ENCODE results near the gene ONECUT3. TPM values are rescaled to one million over a fixed set of nuclear protein-coding genes. Genes with fewer than 3 reads are reported as not detected.
"Not testable (repeated sequence)": the region's sequence is repeated elsewhere in the genome, so short reads cannot be mapped to it uniquely, and the experiment has no call there.

ONECUT3 gene
- total RNA-seq, 1 experiment from 2014 or later: not detected

- BruUV-seq (replicated peaks): no TSS peak
Measured at GRCh38 chr19:1760020-1760419, 6.7 kb downstream of the ONECUT3 start.

GRCh38 chr19:1760786-1761527 is 7.7 kb downstream of the ONECUT3 start:
- H3K27me3 Mint-ChIP-seq (ENCODE audit: insufficient read depth, unreplicated experiment): peaks cover 43% of the 10 kb centered on the region
- POLR2A ChIA-PET; H3K4me1 Mint-ChIP-seq (ENCODE audit: low read depth, unreplicated experiment); H3K9me3 Mint-ChIP-seq (ENCODE audit: unreplicated experiment); BruUV-seq (replicated peaks); H3K27ac Mint-ChIP-seq (ENCODE audit: unreplicated experiment); H3K4me3 Mint-ChIP-seq (ENCODE audit: unreplicated experiment); H3K36me3 ChIP-seq (ENCODE audit: control insufficient read depth, insufficient read depth, low read length); H3K9me3 ChIP-seq; DNase-seq; H3K36me3 Mint-ChIP-seq (ENCODE audit: insufficient read depth, unreplicated experiment); H3K4me1 ChIP-seq; H3K4me3 ChIP-seq (ENCODE audit: low read depth, low read length); H3K27me3 ChIP-seq (replicated peaks; ENCODE audit: control insufficient read depth, insufficient read depth, low read length); intact Hi-C loops (cut with micrococcal nuclease; ENCODE audit: unreplicated experiment): not testable (repeated sequence)
- CTCF ChIA-PET: interaction anchor here (0.6 to 1.1 kb wide), 2 partner anchors 20 to 35 kb away, joined by 3 to 5 read pairs; no protein-coding TSS in a partner anchor

More at GRCh38 chr19:1760020-1760419, 6.7 kb downstream of the ONECUT3 start:
- H3K9me3 Mint-ChIP-seq (ENCODE audit: unreplicated experiment): no peaks in the 10 kb centered on the region
- Histone ChIP-seq H3K9me3 (no peaks in the 10 kb centered on the region), H3K4me1 (peaks cover 2% of the 10 kb centered on the region; the same call in 1 of the 2 replicates), H3K36me3 (ENCODE audit: control insufficient read depth, insufficient read depth, low read length) (no peaks in the 10 kb centered on the region), H3K4me3 (ENCODE audit: low read depth, low read length) (no peak overlapping the region), H3K27me3 (replicated peaks; ENCODE audit: control insufficient read depth, insufficient read depth, low read length) (peaks cover 2% of the 10 kb centered on the region)
- POLR2A ChIA-PET: no interaction called here
- DNase-seq: no peak
- intact Hi-C loops (cut with micrococcal nuclease; ENCODE audit: unreplicated experiment): no loop called here
- H3K27ac Mint-ChIP-seq (ENCODE audit: unreplicated experiment): no peak overlapping the region
- TF ChIP-seq CTCF (IDR thresholded peaks at IDR 0.05; ENCODE audit: insufficient read depth in 1 of 2, low read depth in 1 of 2, low read length in 1 of 2, severe bottlenecking in 1 of 2, unreplicated experiment in 1 of 2): no peak
- peaks cover 6% of the 10 kb centered on the region for H3K36me3 Mint-ChIP-seq (ENCODE audit: insufficient read depth, unreplicated experiment)
- peaks cover 7% of the 10 kb centered on the region for H3K4me1 Mint-ChIP-seq (ENCODE audit: low read depth, unreplicated experiment)
- H3K4me3 Mint-ChIP-seq (ENCODE audit: unreplicated experiment): no peak overlapping the region
- H3K27me3 Mint-ChIP-seq (ENCODE audit: insufficient read depth, unreplicated experiment): peaks cover 40% of the 10 kb centered on the region
- CTCF ChIA-PET: interaction anchor here (1.1 kb wide), 1 partner anchor 21 kb away, joined by 5 read pairs; no protein-coding TSS in a partner anchor

- ChIA-PET POLR2A (no interaction called here), CTCF (no interaction called here)
- no peaks in the 10 kb centered on the region for H3K4me1 Mint-ChIP-seq (ENCODE audit: low read depth, unreplicated experiment)
- peaks cover 6% of the 10 kb centered on the region for H3K36me3 Mint-ChIP-seq (ENCODE audit: insufficient read depth, unreplicated experiment)
- Histone ChIP-seq H3K27me3 (replicated peaks; ENCODE audit: control insufficient read depth, insufficient read depth, low read length) (peaks cover 2% of the 10 kb centered on the region; the same call in 1 of the 2 replicates), H3K4me1 (peaks cover 2% of the 10 kb centered on the region; the same call in 1 of the 2 replicates), H3K9me3 (no peaks in the 10 kb centered on the region), H3K4me3 (ENCODE audit: low read depth, low read length) (no peak overlapping the region), H3K36me3 (ENCODE audit: control insufficient read depth, insufficient read depth, low read length) (no peaks in the 10 kb centered on the region)
- peaks cover 43% of the 10 kb centered on the region for H3K27me3 Mint-ChIP-seq (ENCODE audit: insufficient read depth, unreplicated experiment)
- BruUV-seq (replicated peaks): no TSS peak
- no peak overlapping the region for H3K27ac Mint-ChIP-seq (ENCODE audit: unreplicated experiment)
- H3K9me3 Mint-ChIP-seq (ENCODE audit: unreplicated experiment): no peaks in the 10 kb centered on the region
- intact Hi-C loops (cut with micrococcal nuclease; ENCODE audit: unreplicated experiment): no loop called here
- no peak for TF ChIP-seq CTCF (IDR thresholded peaks at IDR 0.05; ENCODE audit: insufficient read depth in 1 of 2, low read depth in 1 of 2, low read length in 1 of 2, severe bottlenecking in 1 of 2, unreplicated experiment in 1 of 2)
- DNase-seq: no peak
- no peak overlapping the region for H3K4me3 Mint-ChIP-seq (ENCODE audit: unreplicated experiment)
Measured at GRCh38 chr19:1761528-1762242, 8.4 kb downstream of the ONECUT3 start.
